H1 (cell line): ENCODE results near the gene SLC26A6. TPM values are rescaled to one million over a fixed set of nuclear protein-coding genes. Genes with fewer than 3 reads are reported as not detected.

ENCODE experiments used
- CTCF ChIA-PET: fragments of 300-600 bp; sonication (Branson Sonifier 250); formaldehyde crosslinking; loops from one replicate; lab custom pipeline; 2021; ENCODE audit not compliant: partially characterized antibody; lab: Charles Lee
- POLR2A ChIA-PET: fragments of 300-600 bp; sonication (Branson Sonifier 250); formaldehyde crosslinking; loops from one replicate; lab custom pipeline; 2021; ENCODE audit warnings: inconsistent platforms; ENCODE audit not compliant: partially characterized antibody; lab: Charles Lee
- DNase-seq, 2 experiments: peaks; one replicate each; pipeline versions ENCODE4 v3.0.0 to v3.0.0-alpha.2; 2010 to 2022; ENCODE audit warnings: low spot score in 2 of 2, low read depth in 1 of 2, mixed read lengths in 1 of 2
- FAIRE-seq: peaks from 2 replicates; lab custom pipeline; 2011; peaks lifted over from hg19 to GRCh38; lab: Jason Lieb, UNC
- H2AFZ ChIP-seq: 2 replicates; pipeline ENCODE4 v1.8.1; 2012; ENCODE audit warnings: low read length, inconsistent platforms
- H2AK5ac ChIP-seq: 2 replicates; pipeline ENCODE4 v1.6.1; 2013; ENCODE audit warnings: low read depth, low read length
- H2BK120ac ChIP-seq: replicated peaks from 2 replicates; pipeline ENCODE3; 2013; ENCODE audit warnings: low read depth, low read length, inconsistent platforms
- H2BK12ac ChIP-seq: 2 replicates; pipeline ENCODE4 v1.6.1; 2013; ENCODE audit warnings: low read depth, low read length
- H2BK15ac ChIP-seq: 2 replicates; pipeline ENCODE4 v1.6.1; 2013; ENCODE audit warnings: low read length
- H2BK20ac ChIP-seq: 2 replicates; pipeline ENCODE4 v1.6.1; 2013; ENCODE audit warnings: low read length
- H2BK5ac ChIP-seq: 2 replicates; pipeline ENCODE4 v1.6.1; 2013; ENCODE audit warnings: low read depth, low read length
- H3K14ac ChIP-seq: 2 replicates; pipeline ENCODE4 v1.6.1; 2013; ENCODE audit warnings: inconsistent platforms; ENCODE audit not compliant: insufficient read length
- H3K18ac ChIP-seq: 2 replicates; pipeline ENCODE4 v1.6.1; 2013; ENCODE audit warnings: low read length; ENCODE audit errors: extremely low read depth
- H3K23ac ChIP-seq: 2 replicates; pipeline ENCODE4 v1.6.1; 2013; ENCODE audit warnings: inconsistent platforms; ENCODE audit not compliant: insufficient read length
- H3K23me2 ChIP-seq: 2 replicates; pipeline ENCODE4 v1.6.1; 2013; ENCODE audit warnings: low read depth, low read length
- H3K27ac ChIP-seq: 2 replicates; pipeline ENCODE4 v1.6.1; 2011; ENCODE audit warnings: low read depth, low read length, inconsistent platforms
- H3K27me3 ChIP-seq, 4 experiments: replicated peaks in 1 of 4; 1 replicate in 1 of 4; 2 replicates in 3 of 4; pipeline versions ENCODE4 v1.6.1 to v1.8.1; 2011 to 2013; ENCODE audit warnings: low read length in 3 of 4, mild to moderate bottlenecking in 3 of 4, inconsistent platforms in 2 of 4, mixed read lengths in 2 of 4, moderate library complexity in 1 of 4; ENCODE audit not compliant: control insufficient read depth in 3 of 4, insufficient read depth in 3 of 4; ENCODE audit errors: extremely low read depth in 1 of 4
- H3K36me3 ChIP-seq, 4 experiments: 2 replicates each; pipeline versions ENCODE4 v1.6.1 to v1.8.1; 2011 to 2013; ENCODE audit warnings: mild to moderate bottlenecking in 4 of 4, low read length in 3 of 4, moderate library complexity in 2 of 4, control low read depth in 1 of 4, inconsistent platforms in 1 of 4; ENCODE audit not compliant: insufficient read depth in 4 of 4, control insufficient read depth in 2 of 4
- H3K4ac ChIP-seq: replicated peaks from 2 replicates; pipeline ENCODE3; 2013; ENCODE audit warnings: low read length, low read depth, mixed read lengths, inconsistent platforms; ENCODE audit not compliant: insufficient read length
- H3K4me1 ChIP-seq, 4 experiments: replicated peaks in 1 of 4; 1 replicate in 1 of 4; 2 replicates in 3 of 4; pipeline versions ENCODE4 v1.6.1 to v1.8.1; 2011 to 2013; ENCODE audit warnings: low read length in 3 of 4, inconsistent platforms in 2 of 4, mixed read lengths in 1 of 4; ENCODE audit not compliant: insufficient read depth in 4 of 4, control insufficient read depth in 3 of 4
- H3K4me2 ChIP-seq, 2 experiments: 2 replicates each; pipeline versions ENCODE4 v1.6.1 to v1.8.1; 2011 to 2013; ENCODE audit warnings: low read depth in 2 of 2, low read length in 2 of 2, control low read depth in 1 of 2, inconsistent platforms in 1 of 2, mild to moderate bottlenecking in 1 of 2; ENCODE audit not compliant: insufficient read depth in 1 of 2
- H3K4me3 ChIP-seq, 4 experiments: fragments of 200-600, 300-600 bp in 1 of 4; sonication (generic), shearing (Covaris generic), sonication (Bioruptor Twin) in 1 of 4; 2 replicates each; pipeline versions ENCODE4 v1.5.1 to v1.8.1; 2011 to 2016; ENCODE audit warnings: low read length in 4 of 4, low read depth in 3 of 4, control low read depth in 2 of 4, inconsistent platforms in 2 of 4, mild to moderate bottlenecking in 2 of 4, mixed read lengths in 1 of 4, moderate library complexity in 1 of 4; ENCODE audit not compliant: insufficient read depth in 2 of 4; ENCODE audit errors: extremely low read depth in 1 of 4
- H3K56ac ChIP-seq: replicated peaks from 2 replicates; pipeline ENCODE3; 2013; ENCODE audit warnings: low read depth, mild to moderate bottlenecking, mixed read lengths, low read length, inconsistent platforms; ENCODE audit not compliant: insufficient read length
- H3K79me1 ChIP-seq: 2 replicates; pipeline ENCODE4 v1.6.1; 2013; ENCODE audit warnings: low read depth, low read length, control low read depth
- H3K79me2 ChIP-seq, 2 experiments: 2 replicates each; pipeline versions ENCODE4 v1.6.1 to v1.8.1; 2012 to 2013; ENCODE audit warnings: low read length in 2 of 2, mild to moderate bottlenecking in 2 of 2, inconsistent platforms in 1 of 2; ENCODE audit not compliant: insufficient read depth in 2 of 2, control insufficient read depth in 1 of 2
- H3K9ac ChIP-seq, 4 experiments: replicated peaks in 1 of 4; 1 replicate in 1 of 4; 2 replicates in 3 of 4; pipeline versions ENCODE4 v1.6.1 to v1.8.1; 2011 to 2013; ENCODE audit warnings: low read depth in 3 of 4, low read length in 3 of 4, control low read depth in 2 of 4, mild to moderate bottlenecking in 2 of 4, moderate library complexity in 2 of 4, inconsistent platforms in 1 of 4; ENCODE audit errors: extremely low read depth in 1 of 4
- H3K9me3 ChIP-seq, 2 experiments: 2 replicates each; pipeline versions ENCODE4 v1.6.1 to v1.8.1; 2012 to 2013; ENCODE audit warnings: mild to moderate bottlenecking in 2 of 2, moderate library complexity in 2 of 2, control low read depth in 1 of 2, inconsistent platforms in 1 of 2, low read depth in 1 of 2, low read length in 1 of 2, mixed read lengths in 1 of 2; ENCODE audit not compliant: insufficient read depth in 2 of 2
- H4K20me1 ChIP-seq, 2 experiments: replicated peaks in 1 of 2; 2 replicates each; pipeline versions ENCODE3 to v1.8.1; 2011 to 2013; ENCODE audit warnings: inconsistent platforms in 2 of 2, low read length in 2 of 2, mild to moderate bottlenecking in 1 of 2; ENCODE audit not compliant: insufficient read depth in 2 of 2, control insufficient read depth in 1 of 2
- H4K5ac ChIP-seq: 2 replicates; pipeline ENCODE4 v1.6.1; 2013; ENCODE audit warnings: low read length, low read depth, mixed read lengths, inconsistent platforms; ENCODE audit not compliant: insufficient read length
- H4K8ac ChIP-seq: 2 replicates; pipeline ENCODE4 v1.8.0; 2013; ENCODE audit warnings: mild to moderate bottlenecking, moderate library complexity, low read length, inconsistent platforms; ENCODE audit not compliant: insufficient read depth; ENCODE audit errors: extremely low read depth
- H4K91ac ChIP-seq: replicated peaks from 2 replicates; pipeline ENCODE3; 2013; ENCODE audit warnings: low read length, mixed read lengths, inconsistent platforms; ENCODE audit not compliant: insufficient read length
- EGR1 ChIP-seq: IDR thresholded peaks from 2 replicates; pipeline ENCODE4 v1.6.1; 2011; ENCODE audit warnings: low read depth, low read length, borderline replicate concordance
- EP300 ChIP-seq, 2 experiments: IDR thresholded peaks; 1 replicate in 1 of 2; 2 replicates in 1 of 2; pipeline ENCODE4 v1.6.1; 2011 to 2012; ENCODE audit warnings: low read depth in 2 of 2, low read length in 2 of 2, mild to moderate bottlenecking in 2 of 2, borderline replicate concordance in 1 of 2, inconsistent platforms in 1 of 2, moderate library complexity in 1 of 2
- GTF2F1 ChIP-seq: IDR thresholded peaks from 2 replicates; pipeline ENCODE4 v1.6.1; 2012; ENCODE audit warnings: low read depth, low read length, improper control_type of control experiment, borderline replicate concordance
- HDAC2 ChIP-seq, 2 experiments: fragments of 300-600 bp in 1 of 2; sonication (generic) in 1 of 2; IDR thresholded peaks; 2 replicates each; pipeline ENCODE4 v1.6.1; 2011 to 2012; ENCODE audit warnings: low read depth in 2 of 2, low read length in 2 of 2, mild to moderate bottlenecking in 2 of 2, moderate library complexity in 2 of 2, borderline replicate concordance in 1 of 2, inconsistent platforms in 1 of 2
- HDAC6 ChIP-seq: IDR thresholded peaks from one replicate; pipeline ENCODE4 v1.7.1; 2012; ENCODE audit warnings: low read depth, mild to moderate bottlenecking, inconsistent platforms, low read length, moderate library complexity
- RBBP5 ChIP-seq: IDR thresholded peaks from 2 replicates; pipeline ENCODE4 v1.7.1; 2012; ENCODE audit warnings: low read depth, mild to moderate bottlenecking, inconsistent platforms, low read length, moderate library complexity, borderline replicate concordance
- SIRT6 ChIP-seq: IDR thresholded peaks from one replicate; pipeline ENCODE4 v1.7.1; 2012; ENCODE audit warnings: low read length, inconsistent platforms
- SRF ChIP-seq: IDR thresholded peaks from 2 replicates; pipeline ENCODE4 v1.6.1; 2011; ENCODE audit warnings: mild to moderate bottlenecking, low read depth, low read length, moderate library complexity
- WGBS, 2 experiments: shearing (Covaris generic) in 1 of 2; methylation state at CpG; one replicate each; pipeline versions ENCODE4 v1.1.6 to v1.1.7; 2013 to 2015; ENCODE audit warnings: low lambda C conversion rate in 2 of 2, mixed read lengths in 2 of 2, inconsistent platforms in 1 of 2, low coverage in 1 of 2, missing lambda C conversion rate in 1 of 2; ENCODE audit not compliant: insufficient replicate concordance in 2 of 2, insufficient coverage in 1 of 2, insufficient read length in 1 of 2; ENCODE audit errors: extremely low coverage in 1 of 2, missing lambda C conversion rate in 1 of 2; 5-methylcytosine and 5-hydroxymethylcytosine counted together
- polyA plus RNA-seq, 7 experiments: library from polyadenylated mRNA; depleted of rRNA in 3 of 7; stranded (reverse) in 5 of 7; unstranded in 2 of 7; fragments of >200 nt in 5 of 7; fragments of 200-250 nt in 2 of 7; gene quantifications; 1 replicate in 5 of 7; 2 replicates in 1 of 7; 4 replicates in 1 of 7; pipeline versions ENCODE4 v1.2.1 to v1.2.3, GENCODE V29; 2011 to 2013; ENCODE audit warnings: missing spikeins in 2 of 7, mixed read lengths in 2 of 7
- total RNA-seq: library from RNA; stranded (reverse); fragmentation: NEBNext Ultra II Directional; extraction: Animal tissue kit (Norgen Biotek cat#: 25700); gene quantifications from 2 replicates; pipeline ENCODE4 v1.2.1, GENCODE V29; 2021

The SLC26A6 gene
- total and polyA plus RNA-seq, 2 of the 8 experiments (the other 6 are each of a cell fraction or from before 2014, with no cell fraction given), result 50.4 to 58.0 TPM

GRCh38 chr3:48664313-48664644 is 29.0 kb upstream of the SLC26A6 start:
- no peak overlapping the region for H4K5ac ChIP-seq
- H2AK5ac ChIP-seq, result no peak overlapping the region
- no peak overlapping the region for H2BK5ac ChIP-seq
- H4K91ac ChIP-seq, result no peak overlapping the region
- no peak overlapping the region for H3K9ac ChIP-seq
- ChIA-PET CTCF (interaction anchor here (0.6 to 5.2 kb wide), 14 partner anchors 10 to 351 kb away, joined by 3 to 27 read pairs (median 4); partner anchors contain the start of genes NCKIPSD, PRKAR2A and SLC26A6), POLR2A (interaction anchor here (0.5 to 11.1 kb wide), 25 partner anchors 12 to 1479 kb away, joined by 3 to 175 read pairs (median 8); partner anchors contain the start of genes CCDC51, NCKIPSD, NDUFAF3 and PFKFB4)
- no peak for FAIRE-seq
- no peak overlapping the region for H2BK15ac ChIP-seq
- no peak overlapping the region for H2BK20ac ChIP-seq
- H3K14ac ChIP-seq, result no peak overlapping the region
- no peak overlapping the region for H3K56ac ChIP-seq
- H2BK12ac ChIP-seq, result peak overlapping the region; percentile 75; the same call in 1 of the 2 replicates
- peaks cover 0 to 11% (median 7%) of the 10 kb centered on the region in 4 experiments; a peak in 5 of 7 replicates for H3K4me1 ChIP-seq
- H2AFZ ChIP-seq, result no peak overlapping the region
- H3K9me3 ChIP-seq, result no peaks in the 10 kb centered on the region
- H3K4me3 ChIP-seq, result peak overlapping the region in 2 of 4 experiments; percentile 73 to 84; a peak in 2 of 8 replicates
- H3K4ac ChIP-seq, result no peak overlapping the region
- TF ChIP-seq EP300 (IDR thresholded peaks at IDR 0.05; ENCODE audit: borderline replicate concordance in 1 of 2, low read depth in 2 of 2, low read length in 2 of 2) (no peak), GTF2F1 (no peak), HDAC6 (no peak), EGR1 (no peak), HDAC2 (IDR thresholded peaks at IDR 0.05; ENCODE audit: borderline replicate concordance in 1 of 2, low read depth in 2 of 2, low read length in 2 of 2) (no peak), SRF (no peak), SIRT6 (no peak), RBBP5 (no peak)
- H3K27me3 ChIP-seq, result 0 out of 7 replicates have a peak, but pooled peaks cover 0 to 4% (median 0%) of the 10 kb centered on the region in 4 experiments
- no peak overlapping the region for H4K8ac ChIP-seq
- H2BK120ac ChIP-seq, result no peak overlapping the region
- peak overlapping the region; percentile 49 to 77 for H3K4me2 ChIP-seq
- H4K20me1 ChIP-seq, result peaks cover 5 to 17% of the 10 kb centered on the region in 2 experiments
- peaks cover 12% of the 10 kb centered on the region; the same call in 1 of the 2 replicates for H3K23me2 ChIP-seq
- peaks cover 0 to 13% (median 1%) of the 10 kb centered on the region in 4 experiments; a peak in 4 of 8 replicates for H3K36me3 ChIP-seq
- WGBS, 2 experiments, result 70% methylated on average over 11 of the region's 11 CpGs; no CpG with 5 or more reads in 1 of the 2 experiments
- no peaks in the 10 kb centered on the region for H3K79me2 ChIP-seq
- DNase-seq, result no peak
- H3K18ac ChIP-seq, result no peak overlapping the region; the same call in 1 of the 2 replicates
- H3K23ac ChIP-seq, result no peak overlapping the region
- peaks cover 2% of the 10 kb centered on the region; the same call in 1 of the 2 replicates for H3K79me1 ChIP-seq
- H3K27ac ChIP-seq, result no peak overlapping the region; the same call in 1 of the 2 replicates
